GM21529 (cell line): ENCODE results near the gene LINGO4.

ENCODE experiments used
- ATAC-seq: cut with Tn5 transposase; IDR thresholded peaks from one replicate; pipeline ENCODE4 v1.9.1; 2021; ENCODE audit not compliant: unreplicated experiment

Gene LINGO4, protein sequence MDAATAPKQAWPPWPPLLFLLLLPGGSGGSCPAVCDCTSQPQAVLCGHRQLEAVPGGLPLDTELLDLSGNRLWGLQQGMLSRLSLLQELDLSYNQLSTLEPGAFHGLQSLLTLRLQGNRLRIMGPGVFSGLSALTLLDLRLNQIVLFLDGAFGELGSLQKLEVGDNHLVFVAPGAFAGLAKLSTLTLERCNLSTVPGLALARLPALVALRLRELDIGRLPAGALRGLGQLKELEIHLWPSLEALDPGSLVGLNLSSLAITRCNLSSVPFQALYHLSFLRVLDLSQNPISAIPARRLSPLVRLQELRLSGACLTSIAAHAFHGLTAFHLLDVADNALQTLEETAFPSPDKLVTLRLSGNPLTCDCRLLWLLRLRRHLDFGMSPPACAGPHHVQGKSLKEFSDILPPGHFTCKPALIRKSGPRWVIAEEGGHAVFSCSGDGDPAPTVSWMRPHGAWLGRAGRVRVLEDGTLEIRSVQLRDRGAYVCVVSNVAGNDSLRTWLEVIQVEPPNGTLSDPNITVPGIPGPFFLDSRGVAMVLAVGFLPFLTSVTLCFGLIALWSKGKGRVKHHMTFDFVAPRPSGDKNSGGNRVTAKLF

DNA sequence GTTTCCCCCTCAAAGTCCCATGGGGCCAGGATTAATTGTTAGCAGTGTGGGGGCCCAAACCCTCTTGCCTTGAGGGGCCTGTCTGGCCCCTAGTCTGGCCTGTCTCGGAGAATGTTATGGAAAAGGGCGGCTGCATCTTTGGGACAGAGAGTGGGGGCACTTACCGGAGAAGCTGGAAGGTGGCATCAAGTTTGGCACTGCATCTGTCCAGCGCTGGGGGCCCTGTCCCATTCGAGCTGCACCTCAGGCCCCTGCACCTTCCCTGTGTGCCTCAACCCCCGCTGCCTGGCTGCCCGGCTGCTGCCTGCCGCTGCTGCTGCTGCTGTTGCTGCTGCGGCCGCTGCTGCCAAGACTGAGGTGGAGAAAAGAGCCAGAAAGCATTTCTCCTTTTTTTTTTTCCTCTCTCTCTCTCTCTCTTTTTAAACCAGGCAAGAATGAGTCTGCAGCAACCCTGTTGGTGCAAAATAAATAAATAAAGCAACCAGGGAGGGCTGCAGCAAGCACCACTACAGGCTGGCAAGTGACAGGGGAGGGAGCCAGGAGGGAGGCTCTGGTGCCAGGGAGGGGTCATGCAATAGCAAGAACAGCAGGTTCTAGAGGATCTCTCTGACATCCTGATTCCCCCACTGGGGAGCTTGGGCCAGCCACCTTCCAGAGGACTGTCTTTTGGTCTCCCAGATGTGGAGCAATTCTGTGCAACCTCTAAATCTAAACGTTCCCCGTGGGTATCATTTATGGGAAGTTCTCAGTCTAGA, at the start of gene LINGO4:
LINGO4 (minus strand) TSS at position 354 of the 755 bp plus-strand sequence. CDS start 2,715 bp downstream, outside the sequence.
- ATAC-seq = no peak

DNA sequence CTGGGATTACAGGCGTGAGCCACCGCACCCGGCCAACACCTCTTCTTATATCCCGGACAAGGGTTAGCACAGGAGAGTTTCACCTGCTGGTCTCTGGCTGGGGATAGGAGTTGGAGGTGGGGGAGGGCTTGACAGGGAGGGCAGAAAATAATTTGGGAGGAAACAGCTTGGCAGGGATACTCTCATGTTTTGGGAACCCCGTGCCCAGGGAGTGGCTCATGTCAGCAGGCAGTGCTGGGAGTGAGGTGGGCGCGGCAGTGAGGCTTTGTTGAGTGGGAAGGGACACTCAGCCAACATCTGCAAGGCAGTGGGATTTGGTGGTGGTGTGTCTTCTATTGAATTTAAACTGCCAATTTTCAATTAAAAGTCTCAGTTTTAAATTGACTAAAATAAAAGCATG, 49.4 kb upstream of the LINGO4 start:
- no peak for ATAC-seq

DNA sequence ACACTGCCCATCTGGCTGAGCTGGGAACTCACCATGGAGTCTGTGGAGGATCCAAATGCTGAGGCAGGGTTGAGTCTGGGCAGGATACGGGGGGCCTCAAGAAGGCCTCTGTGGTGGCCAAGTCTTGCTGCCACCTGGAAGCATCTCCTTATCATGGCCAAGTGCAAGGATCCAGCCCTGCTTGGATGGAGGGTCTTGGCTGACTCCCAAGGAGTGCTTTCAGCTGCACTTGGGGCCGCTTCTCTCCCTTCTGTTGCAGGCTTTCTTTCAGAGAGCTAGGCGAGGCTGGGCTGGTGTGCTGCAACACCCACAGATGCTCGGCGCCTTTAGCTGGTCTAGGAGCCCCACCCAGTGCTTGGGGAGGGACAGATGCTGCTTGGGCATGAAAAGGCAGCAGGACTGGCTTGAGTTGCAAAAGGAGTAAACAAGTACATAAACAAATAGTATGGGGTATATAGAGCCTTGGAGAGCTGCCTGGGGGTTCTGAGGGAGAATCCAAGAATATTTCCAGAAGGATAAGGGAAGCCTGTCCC, 48.3 kb upstream of the LINGO4 start, which contains the start of gene THEM5:
THEM5 (minus strand) TSS at position 302 of the 533 bp plus-strand sequence; CDS start at position 155, 147 bp downstream.
- ATAC-seq = no peak

DNA sequence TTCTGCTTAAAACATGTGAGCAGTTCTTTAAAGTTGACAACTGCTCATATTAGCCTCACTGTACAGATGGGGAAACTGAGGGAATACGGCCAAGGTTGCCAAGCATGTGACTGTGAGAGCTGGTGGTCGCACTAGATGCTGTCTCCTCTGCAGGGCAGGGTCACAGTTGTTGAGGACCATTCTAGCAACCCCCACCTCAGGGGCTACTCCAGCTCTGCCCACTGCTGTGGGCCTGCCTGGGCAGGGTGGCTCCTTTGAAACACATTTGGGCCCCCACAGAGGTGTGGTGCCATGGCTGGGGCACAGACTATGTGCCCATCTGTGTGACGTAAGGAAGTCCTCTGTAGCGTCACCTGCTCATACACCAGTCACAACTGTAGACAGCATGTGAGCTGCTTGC, 47.5 kb upstream of the LINGO4 start:
- ATAC-seq = no peak

DNA sequence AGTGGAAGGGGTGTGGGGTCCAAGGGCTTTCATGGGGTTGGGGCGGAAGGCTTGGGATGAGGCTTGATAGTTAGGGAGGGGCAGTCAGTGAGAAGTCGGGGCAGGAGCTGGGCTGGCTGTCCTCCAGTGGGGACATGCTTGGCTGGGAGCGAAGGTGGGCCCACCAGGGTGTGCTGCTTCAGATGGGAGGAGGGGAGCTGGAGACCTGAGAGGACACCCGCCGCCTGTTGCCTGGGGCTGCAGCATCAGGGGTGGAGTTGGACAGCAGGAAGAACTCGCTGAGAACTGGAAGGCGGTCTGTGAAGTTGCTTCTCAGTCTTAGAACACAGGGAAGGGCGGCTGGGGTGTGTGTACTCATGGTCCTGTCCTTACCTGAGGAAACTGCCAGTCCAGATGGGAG, 46.7 kb upstream of the LINGO4 start:
- ATAC-seq = no peak

DNA sequence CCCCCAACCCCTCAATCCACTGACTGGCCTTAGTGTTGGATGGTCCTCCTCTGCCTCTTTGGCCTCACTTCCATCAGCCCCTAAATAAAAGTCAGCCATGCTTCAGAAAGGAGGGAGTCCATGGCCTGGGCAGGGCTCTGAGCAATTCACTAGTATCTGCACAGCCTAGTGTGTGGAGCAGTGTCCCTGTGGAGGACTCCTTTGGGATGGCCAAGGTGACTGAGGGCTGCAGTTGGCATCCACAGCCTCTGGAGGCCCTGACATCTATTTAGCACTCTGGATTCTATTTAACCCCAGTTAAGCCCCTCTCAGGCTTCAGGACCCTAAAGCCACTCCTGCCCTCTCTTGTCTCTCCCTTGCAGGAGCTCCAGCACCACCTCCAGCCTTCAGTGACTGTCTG, 44.7 kb upstream of the LINGO4 start:
- ATAC-seq = no peak

DNA sequence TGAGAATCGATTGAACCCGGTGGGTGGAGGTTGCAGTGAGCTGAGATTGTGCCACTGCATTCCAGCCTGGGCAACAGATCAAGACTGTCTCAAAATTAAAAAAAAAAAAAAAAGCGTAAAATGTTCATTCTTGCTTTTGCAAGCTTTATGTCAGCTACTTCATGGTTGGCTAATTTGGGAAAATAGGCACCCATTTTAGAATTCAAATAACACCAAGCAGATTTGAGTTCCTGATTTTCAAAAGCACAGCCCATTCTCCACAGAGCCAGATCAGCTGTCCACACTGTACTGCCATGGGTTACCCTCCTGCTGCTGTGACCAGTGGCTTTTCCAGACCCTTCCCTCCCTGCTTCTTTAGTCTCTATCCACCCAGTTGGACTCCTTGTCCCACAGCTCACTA, 43.9 kb upstream of the LINGO4 start:
- no peak for ATAC-seq

DNA sequence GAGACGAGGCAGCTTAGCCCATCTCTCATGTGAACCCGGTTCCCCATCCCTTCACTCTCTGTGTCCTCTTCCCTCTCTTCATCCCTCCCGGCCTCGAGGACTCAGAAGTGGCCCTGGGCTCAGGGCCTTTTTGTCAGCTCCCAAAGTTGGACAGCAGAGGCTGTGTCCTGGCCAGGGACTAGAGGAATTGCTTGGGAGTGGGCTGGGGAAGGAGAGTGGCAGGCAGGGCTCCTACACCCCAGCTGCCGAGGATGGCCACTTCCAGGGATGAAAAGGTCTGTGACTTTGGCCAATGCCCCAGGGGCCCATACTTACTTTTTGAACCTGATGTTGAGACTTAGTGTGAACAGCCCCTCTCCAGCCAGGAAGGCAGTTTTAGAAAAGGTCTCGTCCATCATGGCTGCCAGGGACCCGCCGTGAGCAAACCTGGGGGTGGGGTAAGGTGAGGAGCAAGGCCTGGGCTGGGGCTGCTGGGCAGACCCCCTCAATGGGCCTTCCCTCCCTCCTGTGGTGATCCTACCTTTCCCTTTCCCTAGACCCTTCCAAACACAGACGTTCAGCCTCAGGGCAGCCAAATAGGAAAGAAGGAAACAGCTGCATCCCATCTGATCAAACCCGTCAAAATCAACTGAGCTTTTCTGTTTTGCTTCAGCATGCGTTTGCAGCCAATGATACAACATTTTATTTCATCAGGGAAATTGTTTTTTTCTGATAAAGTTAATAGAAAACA, 42.8 kb upstream of the LINGO4 start:
- no peak for ATAC-seq

DNA sequence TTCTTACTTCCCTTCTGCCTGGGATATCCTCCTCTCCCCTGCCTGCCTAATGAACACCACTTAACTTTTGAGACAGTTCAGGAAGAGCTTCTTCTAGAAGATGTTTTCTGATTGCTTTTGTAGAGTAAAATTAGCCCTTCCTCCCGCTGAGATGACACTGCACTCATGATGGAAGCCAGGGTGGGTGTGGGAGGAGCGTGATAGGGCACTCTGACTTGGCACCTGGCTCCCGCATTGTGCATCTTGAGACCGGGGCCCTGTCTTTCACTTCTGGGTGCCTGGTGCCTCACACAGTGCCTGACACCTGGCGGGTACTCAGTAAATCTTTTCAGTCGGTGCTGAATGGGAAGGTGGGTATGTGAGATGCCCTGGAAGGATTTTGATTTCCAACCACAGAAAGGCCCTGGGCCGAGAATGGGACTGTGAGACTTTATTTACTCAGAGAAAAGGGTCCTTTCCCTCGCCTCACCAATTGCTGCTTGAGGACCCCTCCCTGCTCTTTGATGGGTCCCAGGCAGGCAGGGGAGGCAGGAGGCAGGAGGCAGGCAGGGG, 41.5 kb upstream of the LINGO4 start:
- ATAC-seq = no peak

DNA sequence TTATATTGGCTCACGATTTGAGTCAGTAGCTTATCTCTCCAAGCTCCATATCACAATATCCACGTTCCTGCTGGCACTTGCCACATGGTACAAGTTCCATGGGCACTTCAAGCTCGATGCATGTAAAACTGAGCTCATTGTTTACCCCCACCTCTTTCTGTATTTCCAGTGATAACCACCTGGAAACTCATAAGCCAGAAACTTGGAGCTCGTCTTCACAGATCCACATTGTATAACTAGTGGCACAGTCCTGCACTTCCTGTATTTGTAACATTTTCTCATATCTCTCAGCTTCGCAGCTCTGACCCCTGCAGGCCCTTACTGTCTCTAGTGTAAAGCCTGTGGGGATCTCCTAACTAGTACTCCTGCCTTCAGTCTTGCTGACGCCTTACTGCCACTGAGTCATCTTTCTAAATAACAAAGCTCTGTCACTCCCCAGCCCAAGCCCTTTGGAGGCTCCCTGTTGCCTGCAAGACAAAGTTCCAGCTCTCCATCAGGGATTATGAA, 40.9 kb upstream of the LINGO4 start:
- no peak for ATAC-seq

DNA sequence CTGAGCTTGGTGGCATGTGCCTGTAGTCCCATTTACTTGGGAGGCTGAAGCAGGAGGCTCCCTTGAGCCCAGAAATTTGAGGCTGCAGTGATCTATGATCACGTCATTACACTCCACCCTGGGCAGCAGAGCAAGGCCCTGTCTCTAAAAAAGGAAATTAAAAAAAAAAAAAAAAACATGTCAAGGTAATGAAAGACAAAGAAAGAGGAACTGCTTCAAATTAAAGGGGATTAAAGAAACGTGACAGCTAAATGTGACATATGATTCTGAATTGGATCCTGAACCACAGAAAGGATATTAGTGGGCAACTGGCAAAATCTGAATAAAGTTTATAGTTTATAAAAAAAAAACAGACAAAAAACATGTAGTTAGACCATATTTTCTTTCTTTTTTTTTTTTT, 38.2 kb upstream of the LINGO4 start:
- no peak for ATAC-seq

DNA sequence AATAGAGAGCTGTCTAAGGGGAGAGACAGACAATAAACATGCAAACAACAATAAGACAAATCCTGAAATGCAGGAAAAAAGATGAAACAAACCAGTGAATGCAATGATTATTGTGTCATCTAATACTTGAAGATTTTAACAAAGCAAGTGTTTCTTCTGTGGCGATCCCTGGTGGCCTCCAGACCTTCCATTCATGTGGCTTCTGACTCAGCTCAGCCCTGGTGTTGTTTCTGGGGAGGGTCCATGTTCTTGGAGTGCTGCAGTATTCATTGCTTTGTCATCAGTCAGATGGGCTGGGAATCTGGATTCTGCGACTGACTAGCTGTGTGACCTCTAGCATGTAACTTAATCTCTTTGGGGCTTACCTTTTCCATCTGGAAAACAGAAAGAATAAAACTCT, 35.9 kb upstream of the LINGO4 start:
- ATAC-seq = no peak

DNA sequence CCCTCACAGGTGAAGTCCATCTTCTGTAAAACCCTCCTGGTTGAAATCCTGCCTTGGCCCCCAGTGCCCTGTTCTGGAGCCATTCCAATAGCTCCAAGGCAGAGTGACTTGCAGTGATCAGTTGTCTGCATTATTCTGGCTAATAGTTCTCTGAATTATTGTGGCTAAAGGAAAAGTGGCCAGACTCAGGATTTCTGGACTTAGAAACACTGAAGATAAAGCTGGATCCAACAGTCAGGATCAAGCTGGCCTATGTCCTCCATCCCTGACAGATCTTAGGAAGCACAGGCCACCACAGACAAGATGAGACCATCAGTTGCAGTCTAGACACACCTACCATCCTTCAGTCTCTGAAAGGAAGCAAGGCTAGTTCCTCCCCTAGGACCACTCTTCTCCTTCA, 35.2 kb upstream of the LINGO4 start:
- ATAC-seq = no peak

DNA sequence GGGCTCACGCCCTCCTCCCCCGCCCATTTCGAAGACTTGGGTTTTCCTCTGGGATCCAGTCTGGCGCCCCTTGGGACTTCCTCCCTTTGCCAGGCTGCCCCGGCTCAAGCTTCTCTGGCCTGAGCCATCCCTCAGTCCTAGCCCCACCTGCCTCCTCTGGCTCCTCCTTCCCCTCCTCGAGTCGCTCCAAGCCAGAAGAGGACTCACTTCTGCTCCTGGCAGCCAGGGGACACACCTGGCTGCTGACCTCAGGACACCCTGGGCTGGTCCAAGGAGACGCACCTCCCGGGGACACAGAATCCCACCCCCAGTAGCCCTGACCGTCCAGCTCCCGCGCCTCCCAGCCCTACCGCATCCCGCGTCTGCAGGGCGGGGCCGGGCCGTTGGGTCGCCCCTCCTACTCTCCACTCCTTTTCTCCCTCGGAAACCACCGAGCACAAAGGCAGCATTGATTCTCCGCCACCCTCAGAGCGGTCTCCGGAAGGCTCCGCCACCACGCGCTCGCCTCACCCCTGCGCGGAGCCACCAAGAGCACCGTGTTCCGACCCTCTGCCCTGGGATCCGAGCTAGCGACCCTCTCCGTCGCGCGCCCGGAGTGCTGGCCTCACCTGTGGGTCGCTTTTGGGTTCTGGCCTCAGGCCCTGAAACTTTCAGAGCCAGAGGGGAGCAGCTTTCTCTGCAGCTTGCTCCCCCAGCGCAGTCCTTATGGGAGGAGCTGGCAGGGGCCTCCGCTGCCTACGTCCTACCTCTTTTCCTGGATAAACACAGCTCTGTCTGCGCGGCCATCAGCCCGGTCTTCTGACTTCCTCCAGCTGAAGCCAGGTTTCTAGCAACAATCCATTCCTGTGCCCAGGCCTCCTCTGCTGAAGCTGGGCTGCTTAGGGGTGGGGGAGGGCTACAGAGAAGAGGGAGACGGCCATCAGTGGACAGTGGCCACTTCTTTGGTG, 34.5 kb upstream of the LINGO4 start, which contains the start of gene C2CD4D:
C2CD4D (minus strand) TSS at position 364 of the 947 bp plus-strand sequence. CDS start 831 bp downstream, outside the sequence.
- ATAC-seq = no peak

DNA sequence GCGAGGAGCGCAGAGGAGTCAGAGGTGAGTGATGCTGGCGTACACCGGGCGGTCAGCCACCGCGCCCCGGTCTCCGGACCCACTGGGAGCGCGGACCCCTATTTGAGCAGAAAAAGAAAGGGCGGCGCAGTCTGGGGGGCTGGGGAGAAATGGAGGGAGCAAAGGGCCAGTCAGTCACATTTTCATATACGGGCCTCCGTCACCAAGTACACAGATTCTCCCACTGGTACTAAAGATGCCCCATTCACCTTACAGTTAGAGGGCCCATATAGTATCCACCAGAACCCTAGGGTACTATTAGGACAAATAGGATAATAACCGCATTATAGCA, 33.8 kb upstream of the LINGO4 start:
- ATAC-seq = no peak

DNA sequence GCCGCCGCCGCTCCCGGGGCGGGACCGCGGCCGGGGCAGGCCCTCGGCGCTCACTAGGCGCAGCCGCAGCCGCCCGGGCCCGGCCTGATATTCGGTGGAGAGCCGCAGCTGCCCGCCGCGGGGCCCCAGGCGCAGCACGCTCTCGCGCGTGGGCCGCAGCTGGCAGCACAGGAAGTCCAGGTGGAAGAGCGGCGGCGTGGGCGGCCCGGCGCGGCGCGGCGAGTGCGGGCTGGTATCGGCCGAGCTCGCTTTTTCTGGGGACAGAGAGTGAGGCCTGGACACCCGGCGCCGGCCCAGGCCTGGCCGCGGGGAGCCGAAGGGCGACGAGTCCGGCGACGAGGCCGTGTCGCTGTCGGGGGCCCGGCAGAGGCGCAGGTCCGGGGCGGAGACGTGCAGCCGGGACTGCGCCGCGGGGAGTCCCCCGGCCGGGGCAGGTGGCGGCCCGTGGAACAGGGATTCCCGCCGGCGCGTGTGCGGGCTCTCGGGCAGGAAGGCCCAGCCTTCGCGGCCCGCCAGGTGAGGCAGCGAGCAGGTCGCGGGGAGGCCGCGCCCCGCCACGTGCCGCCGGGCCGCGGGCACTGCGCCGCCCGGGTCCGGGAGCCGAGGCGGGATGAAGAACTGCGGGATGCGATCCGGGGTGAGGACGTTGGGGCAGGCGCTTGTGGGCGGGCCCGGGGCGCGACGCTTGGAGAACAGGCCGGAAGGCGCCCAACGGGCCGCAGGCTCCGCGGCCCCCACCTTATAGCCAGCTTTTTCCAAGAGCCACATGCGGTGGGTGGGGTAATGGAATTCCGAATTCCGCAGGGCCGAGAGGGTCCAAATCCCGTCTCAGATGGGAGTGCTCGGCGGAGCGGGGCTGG, 33.2 kb upstream of the LINGO4 start:
- ATAC-seq = no peak

DNA sequence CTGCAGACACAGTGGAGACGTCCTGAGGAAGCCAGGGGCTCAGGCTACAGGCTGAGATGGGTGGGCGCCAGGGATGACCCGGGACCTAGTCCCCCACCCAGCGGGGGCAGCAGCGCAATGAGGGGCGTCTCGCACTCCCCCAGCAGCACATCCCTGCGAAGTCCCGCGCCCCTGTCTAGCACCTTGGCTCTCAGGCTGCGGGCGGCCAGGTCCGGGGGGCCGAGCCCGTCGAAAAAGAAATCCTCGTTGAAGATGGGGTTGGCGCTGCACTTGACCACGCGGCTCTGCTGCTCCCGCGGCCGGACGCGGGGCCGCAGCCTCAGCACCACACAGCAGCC, 32.6 kb upstream of the LINGO4 start:
- no peak for ATAC-seq

DNA sequence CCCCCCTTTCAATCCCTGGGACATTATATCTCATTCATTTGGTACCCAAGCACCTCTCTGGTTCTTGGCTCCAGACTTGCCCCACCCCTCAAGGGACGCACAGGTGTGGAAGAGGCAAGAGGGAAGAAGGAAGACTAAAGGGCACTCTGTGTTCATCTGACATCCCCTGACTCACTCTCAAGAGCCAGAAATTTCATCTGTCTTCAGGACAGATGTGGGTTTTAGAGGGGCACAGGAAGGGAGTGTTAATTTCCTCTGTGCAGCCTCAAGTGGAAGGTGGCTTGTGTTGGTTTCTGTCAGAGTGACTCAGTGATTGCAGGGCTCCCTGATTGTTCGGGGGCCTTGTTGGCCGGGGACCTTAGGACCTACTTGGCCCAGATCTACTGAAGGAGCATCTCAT, 32.0 kb upstream of the LINGO4 start:
- no peak for ATAC-seq
